Neuronal stem cell (in vitro differentiated cells): Measurements from ENCODE around the gene RPS6KA5.

Source experiments
- DNase-seq: peaks from one replicate; pipeline ENCODE4 v3.0.0-alpha.2; 2013; ENCODE audit warnings: low spot score
- H2AFZ ChIP-seq: one replicate; pipeline ENCODE4 v1.6.1; 2013; ENCODE audit warnings: mild to moderate bottlenecking, low read length, inconsistent platforms
- H2AK5ac ChIP-seq: 2 replicates; pipeline ENCODE4 v1.6.1; 2013; ENCODE audit warnings: low read depth, mild to moderate bottlenecking, inconsistent platforms, low read length, moderate library complexity, mixed read lengths
- H2BK120ac ChIP-seq: 2 replicates; pipeline ENCODE4 v1.6.1; 2013; ENCODE audit warnings: low read depth, mild to moderate bottlenecking, inconsistent platforms, low read length, moderate library complexity, mixed read lengths
- H2BK12ac ChIP-seq: one replicate; pipeline ENCODE4 v1.6.1; 2013; ENCODE audit warnings: low read length, inconsistent platforms
- H2BK15ac ChIP-seq: 2 replicates; pipeline ENCODE4 v1.6.1; 2013; ENCODE audit warnings: mild to moderate bottlenecking, low read length, inconsistent platforms, mixed read lengths
- H2BK5ac ChIP-seq: one replicate; pipeline ENCODE4 v1.6.1; 2013; ENCODE audit warnings: inconsistent platforms, mild to moderate bottlenecking, low read length, moderate library complexity
- H3K14ac ChIP-seq: one replicate; pipeline ENCODE4 v1.6.1; 2013; ENCODE audit warnings: low read length, inconsistent platforms
- H3K18ac ChIP-seq: 2 replicates; pipeline ENCODE4 v1.6.1; 2013; ENCODE audit warnings: low read length, inconsistent platforms
- H3K23ac ChIP-seq: 2 replicates; pipeline ENCODE4 v1.6.1; 2013; ENCODE audit warnings: low read depth, mild to moderate bottlenecking, mixed read lengths, low read length, inconsistent platforms; ENCODE audit not compliant: poor library complexity
- H3K27ac ChIP-seq: replicated peaks from 3 replicates; pipeline ENCODE4 v1.5.1; 2013; ENCODE audit warnings: low read length, inconsistent platforms
- H3K27me3 ChIP-seq, 3 experiments: 2 replicates each; pipeline ENCODE4 v1.6.1; 2013; ENCODE audit warnings: low read length in 3 of 3, mild to moderate bottlenecking in 2 of 3, inconsistent platforms in 1 of 3, low read depth in 1 of 3, mixed read lengths in 1 of 3, moderate library complexity in 1 of 3; ENCODE audit not compliant: control insufficient read depth in 3 of 3, insufficient read depth in 3 of 3
- H3K36me3 ChIP-seq, 2 donors: replicated peaks in 1 of 2; 2 replicates each; pipeline ENCODE4 v1.6.1; 2013; ENCODE audit warnings: low read length in 2 of 2; ENCODE audit not compliant: control insufficient read depth in 2 of 2, insufficient read depth in 2 of 2
- H3K4ac ChIP-seq: 2 replicates; pipeline ENCODE4 v1.6.1; 2013; ENCODE audit warnings: inconsistent platforms, mild to moderate bottlenecking, low read length, moderate library complexity
- H3K4me1 ChIP-seq, 2 donors: 1 replicate in 1 of 2; 2 replicates in 1 of 2; pipeline ENCODE4 v1.6.1; 2013; ENCODE audit warnings: low read length in 2 of 2, low read depth in 1 of 2; ENCODE audit not compliant: control insufficient read depth in 2 of 2, insufficient read depth in 1 of 2
- H3K4me2 ChIP-seq: one replicate; pipeline ENCODE4 v1.6.1; 2013; ENCODE audit warnings: mild to moderate bottlenecking, low read length, inconsistent platforms; ENCODE audit not compliant: insufficient read depth, poor library complexity, severe bottlenecking
- H3K4me3 ChIP-seq, 2 donors: 2 replicates each; pipeline ENCODE4 v1.5.1; 2013; ENCODE audit warnings: low read length in 2 of 2, mild to moderate bottlenecking in 2 of 2, inconsistent platforms in 1 of 2, moderate library complexity in 1 of 2
- H3K79me1 ChIP-seq: one replicate; pipeline ENCODE4 v1.6.1; 2013; ENCODE audit warnings: low read depth, mild to moderate bottlenecking, inconsistent platforms, low read length, moderate library complexity
- H3K9ac ChIP-seq: one replicate; pipeline ENCODE4 v1.6.1; 2013; ENCODE audit warnings: mild to moderate bottlenecking, low read depth, low read length, inconsistent platforms; ENCODE audit not compliant: poor library complexity
- H3K9me3 ChIP-seq, 2 donors: replicated peaks in 1 of 2; 2 replicates each; pipeline versions ENCODE3 to v1.6.1; 2013; ENCODE audit warnings: low read length in 2 of 2, mild to moderate bottlenecking in 2 of 2, inconsistent platforms in 1 of 2, low read depth in 1 of 2, mixed read lengths in 1 of 2, moderate library complexity in 1 of 2; ENCODE audit not compliant: control insufficient read depth in 2 of 2, insufficient read depth in 1 of 2
- H4K8ac ChIP-seq: one replicate; pipeline ENCODE4 v1.6.1; 2013; ENCODE audit warnings: low read depth, mild to moderate bottlenecking, inconsistent platforms, low read length, moderate library complexity
- H4K91ac ChIP-seq: one replicate; pipeline ENCODE4 v1.6.1; 2013; ENCODE audit warnings: low read length, low read depth, mild to moderate bottlenecking, inconsistent platforms; ENCODE audit not compliant: poor library complexity
- WGBS, 2 donors: extraction: QIAGEN DNeasy Blood & Tissue Kit; methylation state at CpG; one replicate each; pipeline ENCODE4 v1.1.7; 2013; ENCODE audit warnings: missing lambda C conversion rate in 2 of 2, mixed read lengths in 1 of 2; ENCODE audit not compliant: insufficient read length in 2 of 2, insufficient replicate concordance in 1 of 2; ENCODE audit errors: extremely low coverage in 2 of 2; 5-methylcytosine and 5-hydroxymethylcytosine counted together

Gene RPS6KA5

GRCh38 chr14:90808759-90809529 lies 251.5 kb downstream of the RPS6KA5 start:
- Histone ChIP-seq H3K4ac (no peak overlapping the region), H2BK5ac (no peak overlapping the region), H3K79me1 (no peaks in the 10 kb centered on the region), H3K4me3 (no peak overlapping the region), H2BK120ac (no peak overlapping the region), H3K9ac (no peak overlapping the region), H2AK5ac (no peak overlapping the region), H3K27ac (no peak overlapping the region), H2BK12ac (no peak overlapping the region), H4K91ac (no peak overlapping the region), H4K8ac (no peak overlapping the region), H3K9me3 (no peaks in the 10 kb centered on the region), H2AFZ (no peak overlapping the region), H2BK15ac (no peak overlapping the region), H3K23ac (no peak overlapping the region), H3K18ac (no peak overlapping the region), H3K27me3 (no peaks in the 10 kb centered on the region), H3K14ac (no peak overlapping the region), H3K4me2 (no peak overlapping the region), H3K36me3 (no peaks in the 10 kb centered on the region), H3K4me1 (peaks cover 0 to 6% of the 10 kb centered on the region in 2 donors)
- DNase-seq = no peak
- no CpG with 5 or more reads among the region's 15 CpGs for WGBS, 2 donors

- Histone ChIP-seq H3K4me1 (peaks cover 0 to 6% of the 10 kb centered on the region in 2 donors), H3K4me3 (no peak overlapping the region), H3K36me3 (no peaks in the 10 kb centered on the region), H3K27ac (no peak overlapping the region), H3K27me3 (no peaks in the 10 kb centered on the region), H3K79me1 (peaks cover 3% of the 10 kb centered on the region), H3K9ac (peak overlapping the region; percentile 63), H3K18ac (no peak overlapping the region), H3K4ac (no peak overlapping the region), H3K14ac (no peak overlapping the region), H2BK12ac (no peak overlapping the region), H3K23ac (no peak overlapping the region), H2BK15ac (no peak overlapping the region), H2BK120ac (no peak overlapping the region), H3K9me3 (no peaks in the 10 kb centered on the region), H2AFZ (no peak overlapping the region), H2AK5ac (no peak overlapping the region), H2BK5ac (no peak overlapping the region), H4K8ac (no peak overlapping the region), H3K4me2 (no peak overlapping the region), H4K91ac (no peak overlapping the region)
- no CpG with 5 or more reads among the region's 6 CpGs for WGBS, 2 donors
- no peak for DNase-seq
These were observed 253.4 kb downstream of the RPS6KA5 start for GRCh38 chr14:90807060-90807459.

GRCh38 chr14:90805662-90806540 lies 254.5 kb downstream of the RPS6KA5 start:
- no peak for DNase-seq
- Histone ChIP-seq H3K27me3 (no peaks in the 10 kb centered on the region), H4K91ac (no peak overlapping the region), H2AFZ (no peak overlapping the region), H3K4me1 (peaks cover 0 to 4% of the 10 kb centered on the region in 2 donors), H3K18ac (no peak overlapping the region), H3K4me2 (no peak overlapping the region), H3K27ac (no peak overlapping the region), H3K4ac (no peak overlapping the region), H4K8ac (no peak overlapping the region), H2BK5ac (no peak overlapping the region), H3K4me3 (no peak overlapping the region), H3K14ac (no peak overlapping the region), H3K9me3 (no peaks in the 10 kb centered on the region), H2BK15ac (no peak overlapping the region), H2AK5ac (peak overlapping the region; percentile 17), H3K36me3 (no peaks in the 10 kb centered on the region), H2BK120ac (no peak overlapping the region), H3K9ac (no peak overlapping the region), H3K79me1 (peaks cover 3% of the 10 kb centered on the region), H2BK12ac (no peak overlapping the region), H3K23ac (no peak overlapping the region)
- WGBS, 2 donors = no CpG with 5 or more reads among the region's 21 CpGs

GRCh38 chr14:90805084-90805391 lies 255.4 kb downstream of the RPS6KA5 start:
- Histone ChIP-seq H3K4me3 (peak overlapping the region in 1 of 2 donors; percentile 14), H3K4me2 (no peak overlapping the region), H3K9me3 (no peaks in the 10 kb centered on the region), H3K14ac (no peak overlapping the region), H2AK5ac (no peak overlapping the region), H4K91ac (no peak overlapping the region), H3K23ac (peak overlapping the region; percentile 34), H3K27me3 (no peaks in the 10 kb centered on the region), H3K36me3 (no peaks in the 10 kb centered on the region), H3K4ac (no peak overlapping the region), H3K27ac (no peak overlapping the region), H3K9ac (no peak overlapping the region), H2BK5ac (no peak overlapping the region), H2BK15ac (no peak overlapping the region), H3K79me1 (peaks cover 3% of the 10 kb centered on the region), H4K8ac (no peak overlapping the region), H2BK120ac (no peak overlapping the region), H2AFZ (no peak overlapping the region), H3K4me1 (peaks cover 0 to 4% of the 10 kb centered on the region in 2 donors), H2BK12ac (no peak overlapping the region), H3K18ac (no peak overlapping the region)
- no peak for DNase-seq
- no CpG with 5 or more reads among the region's 13 CpGs for WGBS, 2 donors
